ENCODE measurements around the gene H1-8. TPM values are rescaled to one million over a fixed set of nuclear protein-coding genes. Genes with fewer than 3 reads are reported as not detected.

Gene H1-8
- total RNA-seq, 1 donor from 2014 or later: not detected

DNA sequence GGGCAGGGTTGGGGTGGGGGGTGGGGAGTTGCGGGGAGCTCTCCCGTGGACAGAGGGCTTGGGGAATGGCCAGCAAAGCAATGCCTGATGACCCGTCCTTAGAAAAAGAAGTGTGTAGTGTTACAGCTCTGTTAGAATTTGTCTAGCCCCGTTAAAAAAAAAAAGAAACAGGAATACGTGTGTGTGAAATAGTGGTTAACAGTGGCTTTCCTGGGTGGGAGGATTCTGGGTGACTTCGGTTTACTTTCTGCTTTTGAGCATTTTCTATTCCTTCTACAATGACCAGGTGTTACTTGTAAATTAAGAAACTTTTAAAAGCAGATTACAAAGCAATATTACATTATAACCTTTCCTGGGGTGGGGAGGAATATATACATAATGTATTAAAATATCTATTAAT, 25.0 kb downstream of the H1-8 start:
- TF ChIP-seq, protein P1, sequence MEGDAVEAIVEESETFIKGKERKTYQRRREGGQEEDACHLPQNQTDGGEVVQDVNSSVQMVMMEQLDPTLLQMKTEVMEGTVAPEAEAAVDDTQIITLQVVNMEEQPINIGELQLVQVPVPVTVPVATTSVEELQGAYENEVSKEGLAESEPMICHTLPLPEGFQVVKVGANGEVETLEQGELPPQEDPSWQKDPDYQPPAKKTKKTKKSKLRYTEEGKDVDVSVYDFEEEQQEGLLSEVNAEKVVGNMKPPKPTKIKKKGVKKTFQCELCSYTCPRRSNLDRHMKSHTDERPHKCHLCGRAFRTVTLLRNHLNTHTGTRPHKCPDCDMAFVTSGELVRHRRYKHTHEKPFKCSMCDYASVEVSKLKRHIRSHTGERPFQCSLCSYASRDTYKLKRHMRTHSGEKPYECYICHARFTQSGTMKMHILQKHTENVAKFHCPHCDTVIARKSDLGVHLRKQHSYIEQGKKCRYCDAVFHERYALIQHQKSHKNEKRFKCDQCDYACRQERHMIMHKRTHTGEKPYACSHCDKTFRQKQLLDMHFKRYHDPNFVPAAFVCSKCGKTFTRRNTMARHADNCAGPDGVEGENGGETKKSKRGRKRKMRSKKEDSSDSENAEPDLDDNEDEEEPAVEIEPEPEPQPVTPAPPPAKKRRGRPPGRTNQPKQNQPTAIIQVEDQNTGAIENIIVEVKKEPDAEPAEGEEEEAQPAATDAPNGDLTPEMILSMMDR (IDR thresholded peaks at IDR 0.05; ENCODE audit: insufficient read depth, low read length, severe bottlenecking): no peak
- no peak for FAIRE-seq
- Histone ChIP-seq H3K27me3 (ENCODE audit: control insufficient read depth, insufficient read depth, low read length) (no peaks in the 10 kb centered on the region), H3K4me3 (ENCODE audit: low read depth, low read length) (no peak overlapping the region), H3K36me3 (ENCODE audit: control insufficient read depth, insufficient read depth, low read length) (no peaks in the 10 kb centered on the region)
- no peak for DNase-seq (ENCODE audit: low read depth)

DNA sequence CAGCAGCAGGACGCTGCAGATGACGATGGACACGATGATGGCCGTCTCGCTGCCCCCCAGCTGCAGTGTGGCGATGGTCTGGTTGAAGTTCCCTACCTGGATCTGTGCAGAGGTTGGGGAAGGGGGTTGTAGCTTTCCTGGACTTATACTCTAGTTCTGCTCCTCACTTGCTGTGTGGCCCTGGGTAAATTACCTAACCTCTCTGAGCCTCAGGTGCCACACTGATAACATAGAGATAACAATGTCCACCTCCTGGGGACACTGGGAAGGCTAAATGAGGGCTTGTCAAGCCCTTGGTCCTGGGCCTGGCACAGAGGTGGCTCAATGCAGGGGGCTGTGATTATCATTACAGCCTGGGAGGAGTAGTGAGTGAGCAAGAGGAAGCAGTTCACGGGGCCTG, 26.9 kb downstream of the H1-8 start:
- Histone ChIP-seq H3K27me3 (ENCODE audit: control insufficient read depth, insufficient read depth, low read length) (no peaks in the 10 kb centered on the region), H3K4me3 (ENCODE audit: low read depth, low read length) (no peak overlapping the region), H3K36me3 (ENCODE audit: control insufficient read depth, insufficient read depth, low read length) (no peaks in the 10 kb centered on the region)
- DNase-seq (ENCODE audit: low read depth): no peak
- TF ChIP-seq, protein P1 (IDR thresholded peaks at IDR 0.05; ENCODE audit: insufficient read depth, low read length, severe bottlenecking): no peak
- no peak for FAIRE-seq

DNA sequence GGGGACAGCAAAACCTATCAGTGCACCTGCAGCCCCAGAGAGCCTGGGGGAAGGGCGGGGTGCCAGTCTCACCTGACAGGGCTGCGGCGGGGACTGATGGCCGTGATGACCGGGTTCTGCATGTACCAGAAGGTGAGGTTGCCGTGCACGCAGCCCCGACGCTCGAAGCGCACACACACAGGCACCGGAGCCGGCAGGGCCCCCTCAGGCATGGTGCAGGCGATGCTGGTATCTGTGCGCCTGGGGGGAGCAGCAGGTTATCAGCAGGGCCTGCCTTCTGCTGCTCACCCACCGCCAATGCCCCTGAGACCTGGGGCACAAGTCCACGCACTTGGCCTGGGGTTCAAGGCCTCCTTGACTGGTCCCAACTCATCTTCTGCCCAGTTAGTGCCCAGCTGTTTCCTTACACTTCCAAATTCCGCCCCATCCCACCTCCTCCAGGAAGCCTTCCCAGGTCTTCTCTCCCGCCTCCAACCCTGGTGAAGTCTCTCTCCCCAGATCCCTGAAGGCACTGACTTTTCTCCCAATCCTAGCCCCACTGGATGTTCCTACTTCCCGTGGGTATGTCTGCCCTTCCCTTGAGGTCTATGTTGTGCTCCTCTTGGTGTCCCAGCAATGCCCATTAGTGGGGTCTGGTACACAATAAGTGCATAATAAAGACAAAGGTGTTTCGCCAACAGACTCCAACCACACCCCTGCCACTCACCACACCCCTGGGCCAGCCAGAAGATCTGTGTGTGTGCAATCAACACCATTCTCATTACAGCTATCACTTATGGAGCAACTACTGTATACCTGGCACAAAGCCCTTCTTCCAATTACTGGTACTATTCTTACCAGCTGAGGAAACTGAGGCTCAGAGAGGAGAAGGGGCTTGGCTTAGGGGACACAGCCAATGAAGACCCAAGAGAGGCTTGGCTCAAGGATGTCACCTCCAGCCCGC, 28.9 kb downstream of the H1-8 start:
- FAIRE-seq: no peak
- Histone ChIP-seq H3K27me3 (ENCODE audit: control insufficient read depth, insufficient read depth, low read length) (peaks cover 2% of the 10 kb centered on the region), H3K4me3 (ENCODE audit: low read depth, low read length) (no peak overlapping the region), H3K36me3 (ENCODE audit: control insufficient read depth, insufficient read depth, low read length) (no peaks in the 10 kb centered on the region)
- no peak for DNase-seq (ENCODE audit: low read depth)
- TF ChIP-seq, protein P1 (IDR thresholded peaks at IDR 0.05; ENCODE audit: insufficient read depth, low read length, severe bottlenecking): no peak

DNA sequence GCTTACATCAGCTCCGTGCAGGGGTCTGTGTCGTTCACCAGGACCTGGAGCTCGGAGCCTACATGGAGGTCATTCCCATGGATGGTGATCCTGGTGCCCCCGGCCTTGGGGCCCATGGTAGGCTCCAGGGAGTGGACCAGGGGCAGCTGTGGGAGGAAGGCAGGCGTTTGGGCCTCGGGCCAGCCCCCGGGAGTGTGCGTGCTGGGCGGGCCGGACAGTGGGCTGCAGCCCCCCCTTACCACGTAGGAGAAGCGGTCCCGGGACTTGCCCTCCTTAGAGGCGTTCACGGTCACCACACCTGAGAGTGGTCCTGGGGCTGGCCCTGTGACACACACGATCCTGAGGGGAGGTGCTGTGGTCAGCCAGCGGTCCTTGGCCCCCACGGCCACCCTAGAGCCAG, 29.6 kb downstream of the H1-8 start:
- Histone ChIP-seq H3K27me3 (ENCODE audit: control insufficient read depth, insufficient read depth, low read length) (peaks cover 2% of the 10 kb centered on the region), H3K36me3 (ENCODE audit: control insufficient read depth, insufficient read depth, low read length) (no peaks in the 10 kb centered on the region), H3K4me3 (ENCODE audit: low read depth, low read length) (no peak overlapping the region)
- TF ChIP-seq, protein P1 (IDR thresholded peaks at IDR 0.05; ENCODE audit: insufficient read depth, low read length, severe bottlenecking): no peak
- DNase-seq (ENCODE audit: low read depth): no peak
- no peak for FAIRE-seq

DNA sequence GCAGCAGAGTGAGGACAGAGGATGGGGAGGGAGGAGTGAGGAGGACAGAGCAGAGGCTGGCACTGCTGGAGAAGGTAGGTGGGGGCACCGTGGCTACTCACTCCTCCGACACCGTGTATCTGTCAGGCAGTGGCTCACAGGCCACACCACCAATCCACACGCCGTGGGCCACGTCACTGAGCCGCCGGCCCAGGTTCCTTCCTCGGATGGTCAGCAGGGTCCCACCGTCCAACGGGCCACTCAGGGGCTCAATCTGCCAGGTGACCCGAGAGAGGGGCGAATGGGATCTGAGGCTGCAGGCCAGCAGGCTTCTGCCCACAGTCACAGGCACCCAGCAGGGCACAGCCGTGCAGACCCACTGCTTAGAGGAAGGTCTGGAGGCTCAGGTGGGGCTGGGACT, 30.5 kb downstream of the H1-8 start:
- FAIRE-seq (no peak), DNase-seq (ENCODE audit: low read depth) (no peak)
- peaks cover 2% of the 10 kb centered on the region for H3K27me3 ChIP-seq (ENCODE audit: control insufficient read depth, insufficient read depth, low read length)
- no peak overlapping the region for H3K4me3 ChIP-seq (ENCODE audit: low read depth, low read length)
- TF ChIP-seq, protein P1 (IDR thresholded peaks at IDR 0.05; ENCODE audit: insufficient read depth, low read length, severe bottlenecking): no peak
- H3K36me3 ChIP-seq (ENCODE audit: control insufficient read depth, insufficient read depth, low read length): no peaks in the 10 kb centered on the region

Data from bronchial epithelial cell (primary cell).